Right lobe of liver (tissue), 6 donors: ENCODE results near the gene CCNJL. TPM values are rescaled to one million over a fixed set of nuclear protein-coding genes. Genes with fewer than 3 reads are reported as not detected.

Experiments used
- ATAC-seq, 4 donors: fragments of 200-7000 bp; cut with Tn5 transposase; one replicate each; pipeline ENCODE4 v1.9.1; 2020; ENCODE audit warnings: mild to moderate bottlenecking in 4 of 4, moderate library complexity in 4 of 4
- DNase-seq, 3 donors: peaks; one replicate each; pipeline ENCODE4 v3.0.0-alpha.2; 2020
- H3K27ac ChIP-seq, 3 donors: fragments of 200-600 bp; one replicate each; pipeline ENCODE4 v1.8.0; 2022
- H3K27me3 ChIP-seq, 2 donors: fragments of 200-600 bp; one replicate each; pipeline ENCODE4 v1.8.0; 2022
- H3K36me3 ChIP-seq, 4 donors: fragments of 200-600 bp; sonication (generic) in 1 of 4; one replicate each; pipeline versions ENCODE4 v1.5.1 to v1.8.0; 2017 to 2022; ENCODE audit warnings: control low read depth in 1 of 4
- H3K4me1 ChIP-seq, 4 donors: fragments of 200-600 bp; sonication (generic) in 1 of 4; one replicate each; pipeline versions ENCODE4 v1.5.1 to v1.8.0; 2017 to 2022; ENCODE audit warnings: control low read depth in 1 of 4
- H3K4me3 ChIP-seq, 3 donors: fragments of 200-600 bp; one replicate each; pipeline ENCODE4 v1.8.0; 2022
- H3K9me3 ChIP-seq, 4 donors: fragments of 200-600 bp; sonication (generic) in 1 of 4; one replicate each; pipeline versions ENCODE4 v1.5.1 to v1.8.0; 2017 to 2022; ENCODE audit warnings: control low read depth in 1 of 4
- CTCF ChIP-seq, 4 donors: fragments of 200-600 bp in 3 of 4; fragments of 450-650 bp in 1 of 4; IDR thresholded peaks; one replicate each; pipeline versions ENCODE4 v1.5.1 to v1.8.0; 2016 to 2022; ENCODE audit warnings: antibody characterized with exemption in 4 of 4, mild to moderate bottlenecking in 2 of 4
- POLR2A ChIP-seq: fragments of 450-650 bp; IDR thresholded peaks from one replicate; pipeline ENCODE4 v1.6.1; 2017; ENCODE audit warnings: antibody characterized with exemption, mild to moderate bottlenecking
- WGBS: methylation state at CpG from one replicate; pipeline ENCODE4 v1.1.6; 2018; ENCODE audit warnings: low coverage, low lambda C conversion rate; ENCODE audit not compliant: insufficient coverage; ENCODE audit errors: missing lambda C conversion rate; 5-methylcytosine and 5-hydroxymethylcytosine counted together
- intact Hi-C, 2 donors: fragments of 100-400 bp; cut with DNase I; formaldehyde crosslinking; loops; one replicate each; pipeline versions ENCODE4 v1.11.2 to v1.14.1; 2022
- total RNA-seq, 6 experiments: library from RNA; depleted of rRNA in 2 of 6; stranded (reverse); fragments of >200 nt in 2 of 6; fragmentation: NEBNext Ultra II Directional in 3 of 6; extraction: Animal tissue kit (Norgen Biotek cat#: 25700) in 3 of 6; gene quantifications; one replicate each; pipeline versions ENCODE4 v1.1.0 to v1.2.4, GENCODE V29; 2016 to 2023
- donor health status: DM: no; HTN: yes; CAD: no.
- donor health status: DM: no; HTN: no; CAD: no.
- donor health status: DM: no; HTN: no; CAD: no.
- donor health status: DM: no; HTN: yes; CAD: no.
- donor health status: DM: no; HTN: yes; CAD: no.

Gene CCNJL
- total RNA-seq, 6 experiments from 2014 or later: 0.19 to 0.79 (median 0.44) TPM

- TF ChIP-seq CTCF (IDR thresholded peaks at IDR 0.05): no peak
- TF ChIP-seq POLR2A: no peak
Observed at GRCh38 chr5:160259341-160259740, 53.0 kb downstream of the CCNJL start.

GRCh38 chr5:160254706-160255105, 57.7 kb downstream of the CCNJL start:
- no peak for TF ChIP-seq CTCF (IDR thresholded peaks at IDR 0.05)
- no peak for TF ChIP-seq POLR2A
- no peaks in the 10 kb centered on the region for H3K27me3 ChIP-seq
- intact Hi-C loops: no loop called here
- 94% methylated on average over 6 of the region's 6 CpGs for WGBS
- H3K9me3 ChIP-seq: no peaks in the 10 kb centered on the region
- H3K4me1 ChIP-seq: no peaks in the 10 kb centered on the region
- H3K36me3 ChIP-seq: no peaks in the 10 kb centered on the region
- no peak overlapping the region for H3K4me3 ChIP-seq
- no peak overlapping the region for H3K27ac ChIP-seq
- no peak for DNase-seq
- no peak for ATAC-seq

More at GRCh38 chr5:160259341-160259740, 53.0 kb downstream of the CCNJL start:
- H3K4me1 ChIP-seq: no peaks in the 10 kb centered on the region
- ATAC-seq: no peak
- DNase-seq: no peak
- no peaks in the 10 kb centered on the region for H3K27me3 ChIP-seq
- no peak overlapping the region for H3K27ac ChIP-seq
- no peaks in the 10 kb centered on the region for H3K9me3 ChIP-seq
- WGBS: no CpG with 5 or more reads among the region's 7 CpGs
- intact Hi-C loops: no loop called here
- no peaks in the 10 kb centered on the region for H3K36me3 ChIP-seq
- H3K4me3 ChIP-seq: no peak overlapping the region

- DNase-seq: no peak
Observed at GRCh38 chr5:160253441-160253840, 58.9 kb downstream of the CCNJL start.

GRCh38 chr5:160252916-160253315, 59.4 kb downstream of the CCNJL start:
- Histone ChIP-seq H3K27ac (no peak overlapping the region), H3K27me3 (no peaks in the 10 kb centered on the region), H3K4me3 (no peak overlapping the region), H3K9me3 (no peaks in the 10 kb centered on the region), H3K4me1 (no peaks in the 10 kb centered on the region), H3K36me3 (no peaks in the 10 kb centered on the region)
- DNase-seq: no peak
- intact Hi-C loops: no loop called here
- TF ChIP-seq CTCF (IDR thresholded peaks at IDR 0.05) (no peak), POLR2A (no peak)
- 73% methylated on average over 9 of the region's 9 CpGs for WGBS
- ATAC-seq: no peak

More at GRCh38 chr5:160253441-160253840, 58.9 kb downstream of the CCNJL start:
- Histone ChIP-seq H3K36me3 (no peaks in the 10 kb centered on the region), H3K27me3 (no peaks in the 10 kb centered on the region), H3K4me3 (no peak overlapping the region), H3K4me1 (no peaks in the 10 kb centered on the region), H3K27ac (no peak overlapping the region), H3K9me3 (no peaks in the 10 kb centered on the region)
- TF ChIP-seq CTCF (IDR thresholded peaks at IDR 0.05) (no peak), POLR2A (no peak)
- ATAC-seq: peak in 1 of 4 donors; percentile 14
- intact Hi-C loops: no loop called here
- 93% methylated on average over 5 of the region's 17 CpGs for WGBS
